Superior temporal gyrus (tissue), 1 donor: ENCODE measurements around the gene NAPSA.
A peak's percentile ranks its signal among the peaks of the same experiment; 100 is the strongest.
"Not testable (repeated sequence)": the region's sequence is repeated elsewhere in the genome, so short reads cannot be mapped to it uniquely, and the experiment has no call there.

Source experiments
- DNase-seq: peaks from one replicate; pipeline ENCODE4 v3.0.0-alpha.2; 2016; ENCODE audit errors: extremely low spot score

Gene NAPSA

GRCh38 chr19:50361290-50362029 lies 4.0 kb downstream of the NAPSA start:
- DNase-seq: no peak

- no peak for DNase-seq
Observed at GRCh38 chr19:50359328-50359818, 6.1 kb downstream of the NAPSA start.

GRCh38 chr19:50358483-50359327 lies 6.7 kb downstream of the NAPSA start:
- peak; percentile 60 for DNase-seq

GRCh38 chr19:50357178-50358100 lies 8.0 kb downstream of the NAPSA start:
- peak; percentile 92 for DNase-seq

- DNase-seq: no peak
Observed at GRCh38 chr19:50356691-50357177, 8.7 kb downstream of the NAPSA start.

GRCh38 chr19:50353487-50353880 lies 12.0 kb downstream of the NAPSA start:
- not testable (repeated sequence) for DNase-seq

GRCh38 chr19:50352242-50352641 lies 13.2 kb downstream of the NAPSA start:
- DNase-seq: no peak

GRCh38 chr19:50349277-50350057 lies 16.0 kb downstream of the NAPSA start:
- DNase-seq: no peak

- not testable (repeated sequence) for DNase-seq
Observed at GRCh38 chr19:50347089-50347581, 18.3 kb downstream of the NAPSA start.

GRCh38 chr19:50344661-50345318 lies 20.6 kb downstream of the NAPSA start:
- DNase-seq: no peak

- no peak for DNase-seq
Observed at GRCh38 chr19:50341091-50341564, 24.3 kb downstream of the NAPSA start.

- no peak for DNase-seq
Observed at GRCh38 chr19:50340331-50340730, 25.1 kb downstream of the NAPSA start.

- not testable (repeated sequence) for DNase-seq
Observed at GRCh38 chr19:50337031-50337430, 28.4 kb downstream of the NAPSA start.

GRCh38 chr19:50334741-50335421 lies 30.6 kb downstream of the NAPSA start:
- DNase-seq: no peak

GRCh38 chr19:50333737-50334617 lies 31.5 kb downstream of the NAPSA start:
- DNase-seq: no peak

- DNase-seq: peak; percentile 98
Observed at GRCh38 chr19:50333235-50333736, 32.2 kb downstream of the NAPSA start.

- DNase-seq: peak; percentile 8
Observed at GRCh38 chr19:50332244-50333038, 33.0 kb downstream of the NAPSA start.
